Measurements from ENCODE around the gene ZNF549.

Gene ZNF549

DNA sequence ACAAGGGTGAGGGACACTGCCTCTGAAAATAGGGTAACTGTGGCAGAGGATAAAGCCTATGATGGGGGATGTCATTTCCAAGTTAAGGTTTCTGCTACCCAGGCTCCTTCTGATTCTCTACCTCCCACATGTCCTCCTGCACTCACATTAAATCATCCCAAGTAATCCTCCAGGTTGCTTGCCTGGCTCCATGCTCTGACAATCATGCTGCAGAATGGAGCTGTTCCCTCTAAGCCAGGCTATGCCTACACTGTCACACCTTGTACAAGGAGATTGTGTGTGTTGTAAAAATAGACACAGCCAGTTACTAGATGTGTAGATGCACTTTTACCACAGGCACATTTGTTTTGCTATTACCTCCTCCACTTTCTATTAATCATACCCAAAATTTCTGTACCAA is 43.6 kb downstream of the ZNF549 start:
- DNase-seq: no peak

DNA sequence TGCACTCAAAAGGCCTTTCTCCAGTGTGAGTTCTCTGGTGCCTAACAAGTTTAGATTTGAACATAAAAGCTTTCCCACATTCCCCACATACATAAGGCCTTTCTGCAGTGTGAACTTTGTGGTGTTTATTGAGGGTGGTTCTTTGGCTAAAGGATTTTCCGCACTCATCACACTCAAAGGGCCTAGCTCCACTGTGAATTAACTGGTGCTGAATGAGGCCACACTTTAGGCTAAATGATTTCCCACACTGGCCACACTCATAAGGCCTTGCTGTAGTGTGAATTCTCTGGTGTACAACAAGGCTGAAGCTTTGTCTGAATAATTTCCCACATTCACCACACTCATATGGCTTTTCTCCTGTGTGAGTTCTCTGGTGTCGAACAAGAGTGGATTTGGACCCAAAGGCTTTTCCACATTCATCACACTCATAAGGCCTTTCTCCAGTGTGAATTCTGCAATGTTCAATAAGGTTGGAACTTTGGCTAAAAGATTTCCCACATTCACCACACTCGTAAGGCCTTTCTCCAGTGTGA is 45.3 kb downstream of the ZNF549 start:
- DNase-seq: no peak

DNA sequence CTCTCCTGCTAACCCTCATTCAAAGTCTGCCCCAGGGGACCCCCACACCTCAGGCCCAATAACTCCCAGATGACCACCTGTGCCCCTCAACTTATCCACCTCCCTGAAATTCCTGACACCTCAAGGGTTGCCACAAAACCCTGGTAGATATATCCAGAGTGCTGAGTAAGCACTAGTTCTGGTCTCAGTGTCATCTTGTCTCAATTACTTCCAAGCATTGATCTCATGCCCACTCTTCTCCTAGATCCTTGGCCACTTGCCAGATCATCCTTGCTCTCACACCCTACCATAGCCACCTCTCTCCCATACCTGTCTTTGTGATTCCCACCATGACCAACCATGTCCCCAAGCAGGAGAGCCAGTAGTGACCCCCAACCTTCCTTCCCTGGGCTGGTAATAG is 49.5 kb downstream of the ZNF549 start:
- DNase-seq: no peak

DNA sequence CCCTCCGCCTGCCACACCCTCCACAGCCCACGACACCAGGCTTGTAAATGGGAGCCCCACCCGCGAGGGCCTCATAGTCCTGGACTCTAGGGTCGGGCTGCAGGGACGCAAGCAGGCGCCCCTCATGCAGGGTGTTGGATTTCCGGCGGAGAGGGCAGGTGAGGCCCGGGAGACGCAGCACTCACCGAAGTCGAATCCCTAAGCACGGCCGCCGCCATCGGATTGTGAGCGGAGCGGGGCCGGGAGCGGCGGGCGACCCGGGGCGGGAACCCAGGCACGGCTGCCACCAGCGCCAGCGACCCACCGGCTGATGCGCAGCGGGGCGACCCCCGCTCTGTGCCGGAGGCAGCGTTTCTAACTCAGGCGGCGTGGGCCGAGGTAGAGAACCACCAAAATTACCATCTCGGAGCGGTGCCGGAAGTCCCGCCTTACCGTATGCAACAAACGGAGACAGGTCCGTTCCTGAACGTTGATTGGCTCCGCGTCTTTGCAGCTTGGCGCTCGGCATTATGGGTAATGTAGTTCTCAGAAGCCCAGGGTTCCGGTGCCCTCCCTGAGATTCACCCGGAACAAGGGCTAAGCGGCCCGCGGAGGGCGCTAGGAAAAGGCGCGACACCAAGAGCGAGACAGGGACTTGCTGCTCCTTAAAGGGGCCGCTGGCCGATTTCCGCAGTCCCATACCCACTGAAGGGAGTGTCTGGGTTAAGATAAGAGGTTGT is 51.5 kb downstream of the ZNF549 start, which contains the start of gene ZNF416:
Gene ZNF416 (minus strand): TSS at position 425 of the 719 bp plus-strand sequence. CDS start 207 bp downstream, at position 218.
- DNase-seq: peak; percentile 98

DNA sequence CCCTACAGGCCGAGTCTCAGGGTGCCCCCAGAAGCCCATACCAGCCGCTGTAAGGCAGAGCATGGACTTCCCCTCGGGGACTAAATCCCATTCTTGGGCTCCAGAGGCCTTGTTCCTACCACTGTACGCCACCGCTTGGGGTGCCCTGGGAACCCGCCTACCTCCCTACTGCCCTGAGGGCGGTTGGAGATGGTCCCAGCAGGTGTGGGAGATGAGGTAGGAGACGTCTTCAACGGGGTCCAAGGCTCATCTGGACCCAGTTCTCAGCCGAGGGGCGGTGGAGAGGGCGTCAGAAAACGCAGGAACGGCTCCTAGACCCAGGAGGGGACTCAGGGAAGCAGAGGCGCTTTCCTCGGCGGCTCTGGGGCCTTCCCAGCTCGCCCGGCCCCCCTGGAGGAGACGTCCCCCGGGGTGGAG is 56.0 kb downstream of the ZNF549 start:
- DNase-seq: no peak

DNA sequence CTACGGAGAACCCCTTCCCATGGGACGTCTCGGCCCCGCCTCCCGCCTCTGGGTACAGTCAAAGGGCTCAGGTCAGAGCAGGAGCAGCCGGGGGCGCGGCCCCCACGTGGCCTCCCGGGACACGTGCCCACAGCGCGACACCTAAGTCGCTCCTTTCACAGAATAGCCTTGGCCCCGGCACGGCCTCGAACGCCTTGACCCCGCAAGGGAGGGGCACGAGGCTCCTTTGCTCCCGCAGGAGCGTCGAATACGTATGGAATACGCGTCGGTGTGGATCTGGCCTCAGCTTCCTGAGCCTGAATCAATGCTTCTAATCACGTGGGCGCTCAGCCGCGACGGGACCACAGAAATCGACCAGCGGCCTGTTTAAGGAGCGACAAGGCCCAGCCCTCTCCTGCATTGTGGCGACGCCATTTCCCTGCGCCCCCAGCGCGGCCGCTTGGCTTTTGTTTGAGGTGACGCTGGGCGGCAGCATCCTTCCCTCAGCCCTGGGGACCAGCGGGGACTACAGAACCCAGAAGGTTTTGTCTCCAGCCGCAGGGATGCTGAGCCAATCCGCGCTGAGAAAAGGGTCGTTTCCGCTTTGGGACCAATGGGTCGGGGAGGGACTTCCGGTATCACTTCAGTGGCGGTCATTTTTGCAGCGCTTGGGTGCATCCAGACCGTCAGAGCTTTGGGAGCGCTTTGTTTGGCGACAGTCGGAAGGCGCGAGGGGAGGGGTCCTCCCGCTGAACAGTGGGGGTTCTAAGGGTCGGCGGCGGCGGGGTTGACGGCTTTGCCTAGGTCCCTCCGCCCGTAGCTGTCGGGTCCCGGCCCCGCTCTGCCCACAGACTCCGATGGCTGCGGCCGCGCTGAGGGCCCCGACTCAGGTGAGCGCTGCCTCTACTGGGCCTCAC is 56.6 kb downstream of the ZNF549 start, which contains the start of gene ZIK1:
Gene ZIK1 (plus strand): TSS at position 625 of the 896 bp plus-strand sequence. CDS start 212 bp downstream, at position 837.
- DNase-seq: peak; percentile 96

DNA sequence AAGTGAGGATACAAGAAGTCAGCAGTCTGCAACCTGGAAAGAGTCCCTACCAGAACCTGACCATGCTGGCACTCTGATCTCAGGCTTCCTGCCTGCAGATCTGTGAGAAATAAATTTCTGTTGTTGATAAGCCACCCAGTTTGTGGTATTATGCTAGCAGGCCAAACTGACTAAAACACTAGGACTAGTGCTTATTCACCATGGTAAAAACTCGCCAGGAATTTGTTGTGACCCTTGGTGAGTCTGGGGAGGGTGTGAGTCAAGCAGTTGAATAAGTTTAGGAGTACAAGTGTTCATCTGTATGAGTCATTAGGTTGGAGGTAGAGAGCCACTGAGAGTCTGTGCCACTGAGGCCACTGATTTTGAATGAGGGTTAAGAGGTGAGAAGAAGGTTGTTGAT is 60.4 kb downstream of the ZNF549 start:
- DNase-seq: no peak

DNA sequence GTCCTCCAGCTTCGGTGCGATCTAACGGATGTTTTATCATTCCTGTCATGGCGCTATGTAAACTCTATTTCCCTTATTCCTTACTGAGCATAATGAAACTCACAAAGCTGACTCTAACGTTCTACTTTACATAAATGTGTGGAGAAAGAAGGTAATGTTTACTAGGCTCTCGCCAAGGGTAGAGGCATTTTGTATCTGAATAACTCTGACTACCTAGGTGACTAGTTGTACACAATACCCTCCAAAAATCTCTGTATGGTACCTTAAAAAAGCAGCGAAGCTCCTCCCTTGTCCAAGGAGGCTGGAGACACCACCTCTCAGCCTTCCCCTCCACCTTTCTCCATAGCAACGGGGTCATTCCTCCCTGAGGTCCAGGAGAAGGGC is 72.2 kb downstream of the ZNF549 start:
- DNase-seq: no peak

DNA sequence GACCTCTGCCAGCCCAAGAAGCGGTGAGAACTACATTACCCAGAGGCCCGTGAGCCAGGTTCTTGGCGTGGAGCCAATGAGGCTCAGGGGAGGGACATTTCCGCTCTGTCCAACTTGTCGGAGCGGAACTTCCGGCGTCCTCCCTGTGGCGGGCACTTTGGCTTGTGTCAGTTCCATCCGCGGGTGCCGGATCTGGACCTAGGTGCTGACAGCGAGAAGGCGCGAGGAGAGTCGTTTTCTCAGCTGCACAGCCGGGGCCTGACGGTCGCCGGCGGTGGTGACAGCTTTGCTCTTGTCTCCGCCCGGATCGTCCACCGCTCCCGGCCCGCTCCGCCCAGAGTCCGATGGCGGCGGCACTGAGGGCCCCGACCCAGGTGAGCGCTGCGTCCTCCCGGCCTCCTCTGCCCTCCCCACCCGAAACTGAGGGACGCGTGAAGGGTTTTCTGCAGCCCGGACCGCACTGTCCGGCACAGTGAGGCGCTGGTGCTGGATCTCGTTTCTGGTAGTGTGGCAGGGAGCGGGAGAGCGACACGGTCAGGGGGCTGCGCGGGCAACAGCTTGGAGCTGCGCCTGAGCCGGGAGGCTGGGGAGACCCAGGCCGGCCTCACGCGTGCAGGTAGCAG is 72.7 kb downstream of the ZNF549 start, which contains the start of gene ZNF530:
Gene ZNF530 (plus strand): TSS at position 125 of the 623 bp plus-strand sequence. CDS start 4,461 bp downstream, outside the sequence.
- DNase-seq: peak; percentile 94

DNA sequence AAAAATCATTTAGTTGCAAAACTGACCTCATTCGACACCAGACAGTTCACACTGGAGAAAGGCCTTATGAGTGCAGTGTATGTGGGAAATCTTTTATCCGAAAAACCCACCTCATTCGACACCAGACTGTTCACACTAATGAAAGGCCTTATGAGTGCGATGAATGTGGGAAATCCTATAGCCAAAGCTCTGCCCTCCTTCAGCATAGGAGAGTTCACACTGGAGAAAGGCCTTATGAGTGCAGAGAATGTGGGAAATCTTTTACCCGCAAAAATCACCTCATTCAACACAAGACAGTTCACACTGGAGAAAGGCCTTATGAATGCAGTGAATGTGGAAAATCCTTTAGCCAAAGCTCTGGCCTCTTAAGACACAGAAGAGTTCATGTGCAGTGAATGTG is 79.8 kb downstream of the ZNF549 start:
- DNase-seq: no peak

Measured in KG1 (cell line).